H1 (cell line): ENCODE results near the gene DPP8. TPM values are rescaled to one million over a fixed set of nuclear protein-coding genes. Genes with fewer than 3 reads are reported as not detected.

Experiments used
- CTCF ChIA-PET: fragments of 300-600 bp; sonication (Branson Sonifier 250); formaldehyde crosslinking; loops from one replicate; lab custom pipeline; 2021; ENCODE audit not compliant: partially characterized antibody; lab: Charles Lee
- POLR2A ChIA-PET: fragments of 300-600 bp; sonication (Branson Sonifier 250); formaldehyde crosslinking; loops from one replicate; lab custom pipeline; 2021; ENCODE audit warnings: inconsistent platforms; ENCODE audit not compliant: partially characterized antibody; lab: Charles Lee
- DNase-seq, 2 experiments: peaks; one replicate each; pipeline versions ENCODE4 v3.0.0 to v3.0.0-alpha.2; 2010 to 2022; ENCODE audit warnings: low spot score in 2 of 2, low read depth in 1 of 2, mixed read lengths in 1 of 2
- FAIRE-seq: peaks from 2 replicates; lab custom pipeline; 2011; peaks lifted over from hg19 to GRCh38; lab: Jason Lieb, UNC
- H2AFZ ChIP-seq: 2 replicates; pipeline ENCODE4 v1.8.1; 2012; ENCODE audit warnings: low read length, inconsistent platforms
- H2AK5ac ChIP-seq: 2 replicates; pipeline ENCODE4 v1.6.1; 2013; ENCODE audit warnings: low read depth, low read length
- H2BK120ac ChIP-seq: replicated peaks from 2 replicates; pipeline ENCODE3; 2013; ENCODE audit warnings: low read depth, low read length, inconsistent platforms
- H2BK12ac ChIP-seq: 2 replicates; pipeline ENCODE4 v1.6.1; 2013; ENCODE audit warnings: low read depth, low read length
- H2BK15ac ChIP-seq: 2 replicates; pipeline ENCODE4 v1.6.1; 2013; ENCODE audit warnings: low read length
- H2BK20ac ChIP-seq: 2 replicates; pipeline ENCODE4 v1.6.1; 2013; ENCODE audit warnings: low read length
- H2BK5ac ChIP-seq: 2 replicates; pipeline ENCODE4 v1.6.1; 2013; ENCODE audit warnings: low read depth, low read length
- H3K14ac ChIP-seq: 2 replicates; pipeline ENCODE4 v1.6.1; 2013; ENCODE audit warnings: inconsistent platforms; ENCODE audit not compliant: insufficient read length
- H3K18ac ChIP-seq: 2 replicates; pipeline ENCODE4 v1.6.1; 2013; ENCODE audit warnings: low read length; ENCODE audit errors: extremely low read depth
- H3K23ac ChIP-seq: 2 replicates; pipeline ENCODE4 v1.6.1; 2013; ENCODE audit warnings: inconsistent platforms; ENCODE audit not compliant: insufficient read length
- H3K23me2 ChIP-seq: 2 replicates; pipeline ENCODE4 v1.6.1; 2013; ENCODE audit warnings: low read depth, low read length
- H3K27ac ChIP-seq: 2 replicates; pipeline ENCODE4 v1.6.1; 2011; ENCODE audit warnings: low read depth, low read length, inconsistent platforms
- H3K27me3 ChIP-seq, 4 experiments: replicated peaks in 1 of 4; 1 replicate in 1 of 4; 2 replicates in 3 of 4; pipeline versions ENCODE4 v1.6.1 to v1.8.1; 2011 to 2013; ENCODE audit warnings: low read length in 3 of 4, mild to moderate bottlenecking in 3 of 4, inconsistent platforms in 2 of 4, mixed read lengths in 2 of 4, moderate library complexity in 1 of 4; ENCODE audit not compliant: control insufficient read depth in 3 of 4, insufficient read depth in 3 of 4; ENCODE audit errors: extremely low read depth in 1 of 4
- H3K36me3 ChIP-seq, 4 experiments: 2 replicates each; pipeline versions ENCODE4 v1.6.1 to v1.8.1; 2011 to 2013; ENCODE audit warnings: mild to moderate bottlenecking in 4 of 4, low read length in 3 of 4, moderate library complexity in 2 of 4, control low read depth in 1 of 4, inconsistent platforms in 1 of 4; ENCODE audit not compliant: insufficient read depth in 4 of 4, control insufficient read depth in 2 of 4
- H3K4ac ChIP-seq: replicated peaks from 2 replicates; pipeline ENCODE3; 2013; ENCODE audit warnings: low read length, low read depth, mixed read lengths, inconsistent platforms; ENCODE audit not compliant: insufficient read length
- H3K4me1 ChIP-seq, 4 experiments: replicated peaks in 1 of 4; 1 replicate in 1 of 4; 2 replicates in 3 of 4; pipeline versions ENCODE4 v1.6.1 to v1.8.1; 2011 to 2013; ENCODE audit warnings: low read length in 3 of 4, inconsistent platforms in 2 of 4, mixed read lengths in 1 of 4; ENCODE audit not compliant: insufficient read depth in 4 of 4, control insufficient read depth in 3 of 4
- H3K4me2 ChIP-seq, 2 experiments: 2 replicates each; pipeline versions ENCODE4 v1.6.1 to v1.8.1; 2011 to 2013; ENCODE audit warnings: low read depth in 2 of 2, low read length in 2 of 2, control low read depth in 1 of 2, inconsistent platforms in 1 of 2, mild to moderate bottlenecking in 1 of 2; ENCODE audit not compliant: insufficient read depth in 1 of 2
- H3K4me3 ChIP-seq, 4 experiments: fragments of 200-600, 300-600 bp in 1 of 4; sonication (generic), shearing (Covaris generic), sonication (Bioruptor Twin) in 1 of 4; 2 replicates each; pipeline versions ENCODE4 v1.5.1 to v1.8.1; 2011 to 2016; ENCODE audit warnings: low read length in 4 of 4, low read depth in 3 of 4, control low read depth in 2 of 4, inconsistent platforms in 2 of 4, mild to moderate bottlenecking in 2 of 4, mixed read lengths in 1 of 4, moderate library complexity in 1 of 4; ENCODE audit not compliant: insufficient read depth in 2 of 4; ENCODE audit errors: extremely low read depth in 1 of 4
- H3K56ac ChIP-seq: replicated peaks from 2 replicates; pipeline ENCODE3; 2013; ENCODE audit warnings: low read depth, mild to moderate bottlenecking, mixed read lengths, low read length, inconsistent platforms; ENCODE audit not compliant: insufficient read length
- H3K79me1 ChIP-seq: 2 replicates; pipeline ENCODE4 v1.6.1; 2013; ENCODE audit warnings: low read depth, low read length, control low read depth
- H3K79me2 ChIP-seq, 2 experiments: 2 replicates each; pipeline versions ENCODE4 v1.6.1 to v1.8.1; 2012 to 2013; ENCODE audit warnings: low read length in 2 of 2, mild to moderate bottlenecking in 2 of 2, inconsistent platforms in 1 of 2; ENCODE audit not compliant: insufficient read depth in 2 of 2, control insufficient read depth in 1 of 2
- H3K9ac ChIP-seq, 4 experiments: replicated peaks in 1 of 4; 1 replicate in 1 of 4; 2 replicates in 3 of 4; pipeline versions ENCODE4 v1.6.1 to v1.8.1; 2011 to 2013; ENCODE audit warnings: low read depth in 3 of 4, low read length in 3 of 4, control low read depth in 2 of 4, mild to moderate bottlenecking in 2 of 4, moderate library complexity in 2 of 4, inconsistent platforms in 1 of 4; ENCODE audit errors: extremely low read depth in 1 of 4
- H3K9me3 ChIP-seq, 2 experiments: 2 replicates each; pipeline versions ENCODE4 v1.6.1 to v1.8.1; 2012 to 2013; ENCODE audit warnings: mild to moderate bottlenecking in 2 of 2, moderate library complexity in 2 of 2, control low read depth in 1 of 2, inconsistent platforms in 1 of 2, low read depth in 1 of 2, low read length in 1 of 2, mixed read lengths in 1 of 2; ENCODE audit not compliant: insufficient read depth in 2 of 2
- H4K20me1 ChIP-seq, 2 experiments: replicated peaks in 1 of 2; 2 replicates each; pipeline versions ENCODE3 to v1.8.1; 2011 to 2013; ENCODE audit warnings: inconsistent platforms in 2 of 2, low read length in 2 of 2, mild to moderate bottlenecking in 1 of 2; ENCODE audit not compliant: insufficient read depth in 2 of 2, control insufficient read depth in 1 of 2
- H4K5ac ChIP-seq: 2 replicates; pipeline ENCODE4 v1.6.1; 2013; ENCODE audit warnings: low read length, low read depth, mixed read lengths, inconsistent platforms; ENCODE audit not compliant: insufficient read length
- H4K8ac ChIP-seq: 2 replicates; pipeline ENCODE4 v1.8.0; 2013; ENCODE audit warnings: mild to moderate bottlenecking, moderate library complexity, low read length, inconsistent platforms; ENCODE audit not compliant: insufficient read depth; ENCODE audit errors: extremely low read depth
- H4K91ac ChIP-seq: replicated peaks from 2 replicates; pipeline ENCODE3; 2013; ENCODE audit warnings: low read length, mixed read lengths, inconsistent platforms; ENCODE audit not compliant: insufficient read length
- CREB1 ChIP-seq: IDR thresholded peaks from 2 replicates; pipeline ENCODE4 v1.6.1; 2012; ENCODE audit warnings: inconsistent platforms
- CTBP2 ChIP-seq: IDR thresholded peaks from 2 replicates; pipeline ENCODE4 v1.7.0; 2011; ENCODE audit warnings: borderline replicate concordance, mild to moderate bottlenecking, moderate library complexity, mixed read lengths, low read length; ENCODE audit not compliant: insufficient read depth, insufficient read length
- KDM5A ChIP-seq: fragments of 200-600 bp; IDR thresholded peaks from 2 replicates; pipeline ENCODE4 v1.7.1; 2012; ENCODE audit warnings: mild to moderate bottlenecking, low read length, inconsistent platforms, mixed read lengths
- MAFK ChIP-seq: IDR thresholded peaks from 2 replicates; pipeline ENCODE4 v1.6.1; 2012; ENCODE audit warnings: low read depth, mild to moderate bottlenecking, improper control_type of control experiment, low read length
- RBBP5 ChIP-seq: IDR thresholded peaks from 2 replicates; pipeline ENCODE4 v1.7.1; 2012; ENCODE audit warnings: low read depth, mild to moderate bottlenecking, inconsistent platforms, low read length, moderate library complexity, borderline replicate concordance
- SP4 ChIP-seq: IDR thresholded peaks from 2 replicates; pipeline ENCODE4 v1.6.1; 2012; ENCODE audit warnings: low read length, inconsistent platforms
- WGBS, 2 experiments: shearing (Covaris generic) in 1 of 2; methylation state at CpG; one replicate each; pipeline versions ENCODE4 v1.1.6 to v1.1.7; 2013 to 2015; ENCODE audit warnings: low lambda C conversion rate in 2 of 2, mixed read lengths in 2 of 2, inconsistent platforms in 1 of 2, low coverage in 1 of 2, missing lambda C conversion rate in 1 of 2; ENCODE audit not compliant: insufficient replicate concordance in 2 of 2, insufficient coverage in 1 of 2, insufficient read length in 1 of 2; ENCODE audit errors: extremely low coverage in 1 of 2, missing lambda C conversion rate in 1 of 2; 5-methylcytosine and 5-hydroxymethylcytosine counted together
- polyA plus RNA-seq, 7 experiments: library from polyadenylated mRNA; depleted of rRNA in 3 of 7; stranded (reverse) in 5 of 7; unstranded in 2 of 7; fragments of >200 nt in 5 of 7; fragments of 200-250 nt in 2 of 7; gene quantifications; 1 replicate in 5 of 7; 2 replicates in 1 of 7; 4 replicates in 1 of 7; pipeline versions ENCODE4 v1.2.1 to v1.2.3, GENCODE V29; 2011 to 2013; ENCODE audit warnings: missing spikeins in 2 of 7, mixed read lengths in 2 of 7
- total RNA-seq: library from RNA; stranded (reverse); fragmentation: NEBNext Ultra II Directional; extraction: Animal tissue kit (Norgen Biotek cat#: 25700); gene quantifications from 2 replicates; pipeline ENCODE4 v1.2.1, GENCODE V29; 2021

The DPP8 gene
- total and polyA plus RNA-seq, 2 of the 8 experiments (the other 6 are each of a cell fraction or from before 2014, with no cell fraction given): 9.9 to 26.0 TPM

GRCh38 chr15:65393091-65393490, 124.4 kb downstream of the DPP8 start:
- no peak overlapping the region for H4K8ac ChIP-seq
- H3K4me3 ChIP-seq: no peak overlapping the region
- no peak overlapping the region for H3K4ac ChIP-seq
- no peak overlapping the region for H4K91ac ChIP-seq
- H3K79me2 ChIP-seq: no peaks in the 10 kb centered on the region
- DNase-seq: no peak
- no peak overlapping the region for H3K23ac ChIP-seq
- H3K9ac ChIP-seq: no peak overlapping the region
- peaks cover 0 to 12% (median 4%) of the 10 kb centered on the region in 4 experiments; a peak in 6 of 7 replicates for H3K4me1 ChIP-seq
- no peaks in the 10 kb centered on the region for H3K79me1 ChIP-seq
- no peak overlapping the region for H2BK15ac ChIP-seq
- H2AFZ ChIP-seq: no peak overlapping the region
- CTCF ChIA-PET: interaction anchor here (1.4 to 18.3 kb wide), 3 partner anchors 8 to 73 kb away, joined by 4 to 547 read pairs (median 24); no protein-coding TSS in a partner anchor
- no peak overlapping the region; the same call in 1 of the 2 replicates for H2BK12ac ChIP-seq
- no peak overlapping the region for H2BK20ac ChIP-seq
- no peak overlapping the region for H3K4me2 ChIP-seq
- H3K36me3 ChIP-seq: no peaks in the 10 kb centered on the region; a peak in 2 of 8 replicates
- H2BK5ac ChIP-seq: no peak overlapping the region
- peaks cover 0 to 5% of the 10 kb centered on the region in 2 experiments for H4K20me1 ChIP-seq
- POLR2A ChIA-PET: interaction anchor here (1.1 to 1.3 kb wide), 4 partner anchors 10 to 77 kb away, joined by 3 to 4 read pairs (median 3); no protein-coding TSS in a partner anchor
- H3K27ac ChIP-seq: no peak overlapping the region
- no peaks in the 10 kb centered on the region for H3K9me3 ChIP-seq
- no peak overlapping the region for H4K5ac ChIP-seq
- no peak overlapping the region for H3K18ac ChIP-seq
- H2AK5ac ChIP-seq: no peak overlapping the region
- no peak overlapping the region for H3K56ac ChIP-seq
- H2BK120ac ChIP-seq: no peak overlapping the region
- peaks cover 14% of the 10 kb centered on the region; the same call in 1 of the 2 replicates for H3K23me2 ChIP-seq
- WGBS, 2 experiments: 84% methylated on average over 13 of the region's 13 CpGs; no CpG with 5 or more reads in 1 of the 2 experiments
- no peak for FAIRE-seq
- peaks cover 14 to 38% (median 34%) of the 10 kb centered on the region in 4 experiments for H3K27me3 ChIP-seq
- no peak overlapping the region for H3K14ac ChIP-seq
- TF ChIP-seq CREB1 (no peak), KDM5A (no peak), SP4 (no peak), MAFK (no peak), RBBP5 (no peak), CTBP2 (no peak)
